Raji (cell line): ENCODE results near the gene SNX24.

Source experiments
- POLR2A ChIP-seq: IDR thresholded peaks from 2 replicates; pipeline ENCODE4 v1.6.1; 2011; ENCODE audit warnings: low read depth, low read length, control low read depth; ENCODE audit not compliant: insufficient read depth

Gene SNX24, protein sequence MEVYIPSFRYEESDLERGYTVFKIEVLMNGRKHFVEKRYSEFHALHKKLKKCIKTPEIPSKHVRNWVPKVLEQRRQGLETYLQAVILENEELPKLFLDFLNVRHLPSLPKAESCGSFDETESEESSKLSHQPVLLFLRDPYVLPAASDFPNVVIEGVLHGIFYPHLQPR

DNA sequence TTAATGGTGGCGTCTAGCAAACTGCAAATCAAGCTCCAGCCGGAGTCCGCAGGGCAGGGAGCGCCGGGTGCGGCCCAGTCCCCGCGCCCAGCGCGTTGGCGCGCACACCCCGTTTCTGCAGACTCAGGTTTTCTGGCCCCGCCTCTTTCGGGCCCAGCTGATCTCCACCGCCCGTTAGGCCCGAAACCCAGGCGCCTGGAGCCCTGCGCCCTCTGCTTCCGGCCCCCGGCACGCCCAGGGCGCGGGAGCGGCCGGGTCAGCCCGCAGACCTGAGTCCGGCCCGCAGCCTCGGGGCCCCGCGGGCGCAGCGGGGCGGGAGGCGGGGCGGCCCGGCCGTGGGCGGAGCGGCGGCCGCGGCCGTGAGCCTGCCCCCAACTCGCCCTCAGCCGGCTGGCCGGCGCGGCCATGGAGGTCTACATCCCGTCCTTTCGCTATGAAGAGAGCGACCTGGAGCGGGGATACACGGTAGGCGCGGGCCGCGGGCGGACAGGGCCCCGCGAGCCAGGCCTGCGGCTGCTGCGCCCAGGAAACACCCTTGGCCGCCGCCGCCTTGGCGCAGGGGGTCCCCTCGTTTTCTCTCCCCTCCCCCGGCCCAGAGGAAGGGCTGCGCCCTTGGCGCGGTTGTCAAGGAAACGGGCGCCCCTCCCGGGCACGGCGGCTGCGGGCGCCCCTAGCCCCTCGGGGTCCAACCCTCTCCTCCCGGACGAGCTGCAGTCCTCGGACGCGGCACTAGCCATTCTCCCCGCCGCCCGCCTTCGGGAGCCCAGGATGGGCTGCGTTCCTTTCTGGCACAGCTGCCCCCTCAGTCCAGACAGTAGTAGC lies at the start of gene SNX24:
SNX24 (plus strand) TSS at position 385 of the 822 bp plus-strand sequence; CDS start at position 406, 21 bp downstream.
- TF ChIP-seq POLR2A = no peak

DNA sequence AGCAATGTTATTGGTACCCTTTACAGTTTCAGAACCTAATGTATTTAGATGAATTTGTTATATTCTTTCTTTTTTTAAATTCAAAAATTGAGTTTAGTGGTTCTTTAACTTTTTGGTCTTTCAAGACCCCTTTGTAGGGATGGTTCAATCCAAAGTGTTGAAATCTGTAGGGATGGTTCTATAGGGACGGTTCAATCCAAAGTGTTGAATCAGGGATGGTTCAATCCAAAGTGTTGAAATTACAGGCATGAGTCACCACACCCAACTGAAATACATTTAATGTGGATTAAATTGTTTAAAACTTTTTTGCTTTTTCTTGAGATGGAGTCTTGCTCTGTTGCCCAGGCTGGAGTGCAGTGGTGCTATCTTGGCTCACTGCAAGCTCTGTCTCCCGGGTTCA lies 39.9 kb upstream of the SNX24 start:
- no peak for TF ChIP-seq POLR2A

DNA sequence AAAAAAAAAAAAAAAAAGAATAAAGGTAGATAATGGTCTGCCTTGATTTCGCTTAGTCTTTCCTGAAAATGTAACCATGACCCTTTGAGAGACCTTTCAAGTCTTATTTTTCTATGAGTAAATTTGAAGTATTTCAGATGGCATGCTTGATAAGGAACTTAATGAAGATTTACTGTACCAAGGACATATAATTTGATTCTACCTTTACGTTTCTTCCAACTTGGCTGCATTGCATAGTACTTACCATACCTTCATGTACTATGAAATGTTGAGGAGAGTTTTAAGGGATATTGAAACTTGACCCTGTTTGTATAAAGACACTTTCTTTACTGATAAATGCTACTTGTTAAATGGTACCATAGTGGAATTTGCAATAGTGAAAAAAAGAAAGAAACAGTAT lies 35.0 kb upstream of the SNX24 start:
- TF ChIP-seq POLR2A = no peak

DNA sequence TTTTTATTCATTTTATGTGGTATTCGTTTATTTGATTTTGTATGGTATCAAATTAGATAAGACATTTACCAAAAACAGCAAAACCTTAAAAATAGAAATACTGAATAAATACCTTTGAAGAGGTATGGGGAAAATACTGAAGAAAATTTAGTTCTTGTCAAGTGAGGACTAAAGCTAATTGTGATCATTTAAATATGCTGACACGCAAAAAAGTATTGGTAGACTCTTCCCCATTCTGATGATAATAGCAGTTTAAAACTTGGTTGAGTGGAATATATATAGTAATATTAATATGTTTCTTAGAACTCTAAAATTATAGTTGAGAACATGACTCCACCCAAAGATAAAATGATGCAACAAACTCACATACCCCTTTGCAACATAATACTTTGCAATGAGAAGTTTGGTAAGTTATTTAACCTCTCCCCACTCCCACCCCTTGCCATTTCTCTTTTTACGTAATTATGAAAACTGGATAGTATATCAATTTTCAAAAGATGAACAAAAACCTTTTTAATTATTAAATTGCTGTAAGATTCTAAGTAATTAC lies 30.1 kb upstream of the SNX24 start:
- no peak for TF ChIP-seq POLR2A

DNA sequence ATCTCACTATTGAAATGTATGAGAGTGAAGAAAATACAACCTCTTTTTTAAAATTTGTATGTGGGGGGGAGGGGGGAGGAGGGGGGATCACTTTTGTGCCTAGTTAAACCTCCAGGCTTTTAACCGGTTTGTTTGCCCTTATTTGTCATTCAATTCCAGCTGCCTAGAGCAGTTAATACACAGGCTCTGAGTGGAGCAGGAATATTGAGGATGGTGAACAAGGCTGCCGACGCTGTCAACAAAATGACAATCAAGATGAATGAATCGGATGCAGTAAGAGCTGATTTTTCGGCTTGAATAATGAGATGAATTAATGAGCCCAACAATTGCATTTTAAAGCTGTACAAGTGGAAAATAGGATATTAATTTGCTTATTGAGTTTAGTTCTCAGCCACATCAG lies 28.7 kb upstream of the SNX24 start:
- TF ChIP-seq POLR2A = no peak

DNA sequence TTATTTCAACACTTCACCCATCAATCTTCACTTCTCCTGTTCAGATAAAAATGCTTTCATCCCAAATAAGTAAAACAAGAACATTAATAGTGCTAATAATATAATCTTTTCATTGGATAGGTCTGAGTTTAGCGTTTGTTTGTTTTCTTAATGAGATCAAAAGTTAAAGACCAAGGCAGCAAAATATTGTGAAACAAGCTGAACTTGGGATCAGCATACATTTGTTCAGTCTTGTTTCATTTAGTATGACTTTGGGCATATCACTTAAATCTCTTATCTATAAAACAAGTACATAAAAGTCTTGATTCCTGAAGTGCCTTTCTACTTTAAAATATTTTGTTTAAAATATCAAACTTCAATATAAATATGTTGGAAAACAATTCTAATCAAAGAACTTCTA lies 13.4 kb upstream of the SNX24 start:
- no peak for TF ChIP-seq POLR2A

DNA sequence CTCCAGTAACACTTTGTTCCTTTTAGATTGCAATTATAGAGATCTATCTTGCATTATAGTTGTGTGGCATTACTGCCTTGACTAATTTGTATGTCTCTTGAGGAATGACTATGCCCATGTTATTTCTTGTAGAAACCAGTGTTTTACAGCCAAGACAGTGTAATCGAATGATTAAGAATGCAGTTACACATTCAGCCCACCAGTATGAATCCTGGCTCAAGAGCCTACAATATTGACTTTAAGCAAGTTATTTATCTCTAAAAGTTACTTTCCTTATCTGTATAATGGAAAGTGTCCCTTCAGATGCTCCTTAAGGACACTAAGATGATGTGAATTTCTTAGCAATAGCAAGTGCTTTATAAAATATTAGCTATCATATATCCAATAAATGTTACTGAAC lies 9.7 kb upstream of the SNX24 start:
- no peak for TF ChIP-seq POLR2A

DNA sequence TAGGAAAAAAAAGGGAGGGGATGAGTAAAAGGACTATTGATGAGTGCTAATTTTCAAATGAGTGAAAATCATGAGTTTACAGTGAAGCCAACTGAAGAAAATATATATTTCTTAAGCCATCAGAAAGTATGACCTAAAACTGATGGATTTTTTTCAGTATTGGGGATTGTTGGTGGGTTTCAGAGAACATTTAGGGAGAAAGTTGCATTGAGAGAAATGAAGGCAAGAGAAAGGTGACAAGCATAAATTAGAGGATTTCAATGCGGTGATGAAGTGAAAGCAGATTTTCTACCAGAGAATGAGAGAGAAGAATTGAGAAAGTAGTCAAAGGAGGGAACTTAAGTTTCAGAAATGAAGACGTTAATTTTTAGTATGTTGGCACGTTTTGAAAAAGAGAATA lies 8.5 kb upstream of the SNX24 start:
- TF ChIP-seq POLR2A = no peak

DNA sequence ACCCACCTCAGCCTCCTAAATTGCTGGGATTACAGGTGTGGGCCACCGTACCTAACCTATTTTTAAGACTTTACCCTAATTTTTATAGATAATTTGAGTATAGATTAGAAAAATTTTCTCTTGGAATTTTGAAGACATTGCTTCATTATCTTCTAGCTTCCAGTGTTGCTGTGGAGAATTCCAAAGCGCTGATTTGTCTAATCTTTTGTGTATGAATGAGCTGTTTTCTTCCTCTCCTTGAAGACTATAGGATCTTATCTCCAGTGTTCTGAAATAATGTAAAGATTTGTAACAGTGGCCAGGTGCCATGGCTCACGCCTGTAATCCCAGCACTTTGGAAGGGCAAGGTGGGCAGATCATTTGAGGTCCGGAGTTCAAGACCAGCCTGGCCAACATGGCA lies 5.7 kb upstream of the SNX24 start:
- no peak for TF ChIP-seq POLR2A

DNA sequence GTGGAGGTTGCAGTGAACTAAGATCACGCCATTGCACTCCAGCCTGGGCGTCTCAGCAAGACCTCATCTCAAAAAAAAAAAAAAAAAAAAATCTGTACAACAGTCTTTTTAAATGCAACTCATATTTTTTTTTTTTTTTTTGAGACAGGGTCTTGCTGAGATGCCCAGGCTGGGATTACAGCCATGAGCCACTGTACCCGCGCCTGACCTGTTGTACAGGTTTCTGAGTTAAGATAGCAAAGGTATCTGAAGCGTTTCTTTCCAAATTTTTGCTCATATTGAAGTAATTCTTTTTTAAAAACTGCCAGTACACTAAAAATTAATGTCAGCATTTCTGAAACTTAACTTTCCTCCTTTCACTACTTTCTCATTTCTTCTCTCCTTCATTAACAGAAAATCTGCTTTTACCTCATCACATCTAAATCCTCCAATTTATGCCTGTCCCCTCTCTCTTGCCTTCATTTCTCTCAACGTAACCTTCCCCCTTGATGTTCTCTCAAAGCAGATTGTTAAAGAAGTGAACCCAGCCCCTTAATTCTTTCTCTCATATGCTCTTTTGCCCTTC lies 3.3 kb upstream of the SNX24 start:
- no peak for TF ChIP-seq POLR2A

DNA sequence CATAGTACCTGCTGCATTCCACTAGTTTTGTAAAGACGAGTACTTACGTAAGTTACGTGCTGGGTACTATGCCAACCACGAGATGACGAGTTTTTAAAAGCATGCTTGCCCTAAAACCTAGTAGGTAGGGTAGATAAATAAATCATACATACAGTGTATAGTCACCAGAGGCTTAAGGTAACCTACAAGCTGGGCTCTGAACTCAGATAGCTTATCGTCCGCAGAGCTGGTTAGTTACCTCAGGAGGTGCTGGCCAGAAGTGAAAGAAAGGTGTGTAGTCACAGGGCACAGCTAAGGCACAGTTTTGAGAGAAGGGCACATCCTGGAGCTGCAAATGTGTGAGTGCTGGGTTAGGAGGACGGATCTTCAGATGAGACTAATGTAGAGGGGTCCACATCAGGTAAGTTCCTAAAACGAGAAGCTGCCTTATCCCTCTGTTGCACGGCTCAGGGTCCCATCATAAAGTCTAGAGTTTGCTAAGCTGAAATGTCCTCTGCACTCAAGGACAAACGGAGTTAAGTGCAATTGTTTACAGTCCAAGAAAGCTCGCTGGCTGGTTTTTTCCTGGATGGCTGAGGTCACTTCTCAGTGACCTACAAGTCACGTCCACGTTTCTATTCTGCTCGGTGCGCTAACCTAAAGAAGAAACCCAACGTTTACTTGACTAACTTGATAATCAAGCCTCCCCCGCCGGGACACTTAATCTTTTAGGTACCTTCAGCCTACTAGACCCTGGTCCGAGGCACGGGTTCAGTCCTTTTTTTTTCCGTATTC lies 1.1 kb upstream of the SNX24 start:
- TF ChIP-seq POLR2A = no peak

DNA sequence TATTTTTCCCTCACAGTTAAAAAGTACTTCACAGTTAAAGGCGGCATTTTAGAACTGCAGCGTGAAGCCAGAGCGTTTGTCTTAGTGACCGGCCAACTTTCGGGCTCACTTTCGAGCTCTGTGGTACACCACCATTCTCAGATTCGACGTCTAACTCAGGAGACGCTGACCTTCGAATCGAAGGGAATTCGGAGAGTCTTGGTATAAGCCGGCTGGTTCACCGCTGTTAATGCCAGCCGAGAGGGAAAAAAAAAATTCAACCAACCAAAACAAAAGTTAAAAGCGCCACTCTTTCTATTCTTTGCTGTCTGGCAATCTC lies 544 bp upstream of the SNX24 start:
- no peak for TF ChIP-seq POLR2A

DNA sequence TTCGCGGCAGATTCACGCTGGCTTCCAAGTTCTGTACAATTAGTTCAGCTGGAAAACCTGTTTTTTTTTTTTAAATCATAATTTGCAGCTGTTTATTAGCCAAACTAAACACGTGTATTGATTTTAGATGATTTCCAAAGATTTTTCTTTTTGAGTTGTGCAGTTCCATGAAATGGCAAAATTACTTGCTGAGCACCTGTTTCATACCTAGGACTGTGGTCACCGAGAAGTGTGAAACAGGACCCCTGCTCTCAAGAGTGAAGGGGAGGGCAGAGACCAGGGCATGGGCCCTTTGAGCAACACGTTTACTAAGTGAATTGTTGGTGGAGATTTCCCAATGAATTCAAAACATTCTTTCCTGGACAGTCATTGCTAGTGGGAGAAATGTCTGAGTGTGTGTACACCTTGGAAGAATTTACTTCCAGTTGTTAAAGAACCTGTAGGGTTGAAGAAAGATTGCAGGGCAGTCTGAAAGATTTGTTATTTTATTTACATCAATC lies 688 bp downstream of the SNX24 start:
- no peak for TF ChIP-seq POLR2A

DNA sequence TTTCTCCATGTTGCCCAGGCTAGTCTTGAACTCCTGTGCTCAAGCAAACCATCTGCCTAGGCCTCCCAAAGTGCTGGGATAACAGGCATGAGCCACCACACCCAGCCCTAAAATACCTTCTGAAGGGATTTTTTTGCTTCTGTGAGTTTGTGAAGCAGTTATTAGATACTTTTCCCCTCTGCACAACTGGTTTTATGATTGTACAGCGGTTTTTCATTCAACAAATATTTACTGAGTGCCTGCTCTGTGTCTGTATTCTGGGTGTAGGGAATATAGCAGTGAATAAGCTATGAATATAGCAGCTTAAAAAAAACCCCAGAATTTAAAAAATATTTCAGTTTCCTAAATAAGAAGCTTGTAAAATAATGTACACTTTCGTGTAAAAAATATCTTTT lies 2.3 kb downstream of the SNX24 start:
- no peak for TF ChIP-seq POLR2A

DNA sequence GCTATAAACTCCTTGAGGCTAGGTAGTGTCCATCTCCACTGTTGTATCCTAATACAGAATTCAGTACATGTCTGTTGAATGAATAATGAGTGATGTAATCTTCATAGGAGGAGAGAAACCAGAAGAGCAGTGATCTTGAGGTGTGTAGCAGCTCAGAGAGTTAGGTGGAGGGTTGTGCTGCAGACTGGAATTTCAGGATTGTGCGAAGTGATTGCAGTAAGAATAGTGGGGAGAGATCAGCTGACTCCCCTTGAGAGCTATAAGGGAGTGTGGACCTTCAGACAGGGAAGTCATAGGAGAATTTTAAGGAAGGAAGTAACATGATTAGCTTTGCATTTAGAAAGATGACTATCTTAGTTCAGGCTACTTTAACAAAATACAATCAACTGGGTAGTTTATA lies 4.4 kb downstream of the SNX24 start:
- TF ChIP-seq POLR2A = no peak
